NCI-H1694 treated with DMSO at 0.1 percent for 48 hours (cell line): ENCODE measurements around the gene NT5C1A.

ENCODE experiments used
- DNase-seq: peaks from one replicate; lab custom pipeline; 2025; lab: John Stamatoyannopoulos, UW

Gene NT5C1A

DNA sequence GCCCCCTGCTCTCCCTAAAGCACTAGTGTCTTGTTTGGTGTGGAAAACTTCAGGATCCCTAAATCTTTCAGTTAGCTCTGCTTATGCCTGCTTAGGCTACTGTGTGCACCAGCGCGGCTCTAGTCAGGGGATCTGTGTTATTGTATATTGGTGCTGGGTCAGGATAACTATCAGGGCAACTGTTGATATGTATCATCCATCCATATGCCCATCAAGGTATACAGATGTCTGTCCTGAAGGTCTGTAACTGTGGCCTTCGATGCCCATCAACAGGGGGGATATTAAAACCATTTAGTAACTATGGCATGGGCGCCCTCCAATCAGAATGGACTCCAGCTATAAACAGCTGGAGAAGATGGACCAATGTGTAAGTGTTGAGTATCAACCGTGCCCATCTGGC lies 12.4 kb downstream of the NT5C1A start:
- no peak for DNase-seq

DNA sequence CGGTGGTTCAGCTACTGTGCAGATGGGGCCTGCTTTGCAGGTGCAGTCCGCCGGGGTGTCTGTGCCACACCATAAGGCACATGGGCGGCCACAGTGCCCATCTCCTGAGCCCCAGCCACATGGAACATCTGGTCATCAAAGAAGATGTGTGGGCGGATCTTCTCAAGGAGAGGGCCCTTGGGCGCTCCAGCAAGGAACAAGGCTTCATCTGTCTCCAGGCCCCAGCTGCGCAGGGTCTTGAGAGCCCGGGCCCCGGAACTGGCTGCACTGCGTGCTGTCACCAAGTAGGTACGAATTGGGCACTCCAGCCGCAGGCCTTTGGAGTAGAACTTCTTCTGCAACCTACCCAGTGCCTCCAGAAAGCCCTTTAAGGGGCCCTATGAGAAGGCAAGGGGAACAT lies 12.8 kb downstream of the NT5C1A start:
- no peak for DNase-seq

DNA sequence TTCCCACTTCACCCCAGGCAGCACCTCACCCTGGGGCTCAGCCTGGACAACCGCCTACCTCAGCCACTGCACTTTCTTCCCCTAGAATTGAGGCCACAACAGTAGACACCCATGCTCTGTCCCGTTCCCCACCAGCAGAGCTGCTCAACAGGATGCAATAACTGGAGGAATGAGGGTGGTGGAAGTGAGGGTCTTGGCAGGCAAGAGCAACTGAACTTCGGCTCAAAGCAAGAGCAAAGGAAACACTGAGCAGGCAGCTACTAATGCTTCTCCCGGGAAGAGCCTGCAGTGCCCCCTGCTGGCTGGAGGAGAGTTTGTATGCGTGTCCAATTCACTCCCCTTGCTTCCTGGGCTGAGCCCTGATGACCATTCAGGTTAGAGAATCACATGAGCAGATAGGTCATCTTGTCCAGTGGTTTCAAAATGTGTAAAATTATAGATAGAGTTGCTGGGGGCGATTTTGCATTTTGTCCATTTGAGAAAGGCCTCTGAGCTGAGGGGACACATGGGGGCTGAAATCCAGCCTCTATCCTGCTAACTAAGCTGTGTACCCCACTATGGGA lies 13.9 kb downstream of the NT5C1A start:
- peak; percentile 100 for DNase-seq

DNA sequence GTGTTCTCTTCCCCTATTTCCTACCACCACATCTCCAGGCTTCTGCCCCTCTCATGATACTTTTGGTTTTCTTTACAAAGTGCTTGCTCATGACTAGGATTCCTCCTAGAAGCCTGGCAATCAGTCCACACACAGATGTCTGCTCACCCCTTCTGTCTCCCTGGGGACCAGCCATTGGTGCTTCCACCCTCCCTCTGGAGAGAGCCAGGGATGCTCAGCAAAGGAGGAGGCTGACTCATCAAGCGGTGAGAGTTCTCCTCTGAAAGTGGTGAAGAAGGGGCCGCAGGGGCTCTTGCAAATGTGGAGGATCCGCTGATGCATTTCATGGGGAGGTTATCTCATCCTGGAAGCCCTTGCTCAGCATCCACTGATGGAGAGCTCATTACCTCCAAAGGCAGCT lies 14.5 kb downstream of the NT5C1A start:
- peak; percentile 91 for DNase-seq

DNA sequence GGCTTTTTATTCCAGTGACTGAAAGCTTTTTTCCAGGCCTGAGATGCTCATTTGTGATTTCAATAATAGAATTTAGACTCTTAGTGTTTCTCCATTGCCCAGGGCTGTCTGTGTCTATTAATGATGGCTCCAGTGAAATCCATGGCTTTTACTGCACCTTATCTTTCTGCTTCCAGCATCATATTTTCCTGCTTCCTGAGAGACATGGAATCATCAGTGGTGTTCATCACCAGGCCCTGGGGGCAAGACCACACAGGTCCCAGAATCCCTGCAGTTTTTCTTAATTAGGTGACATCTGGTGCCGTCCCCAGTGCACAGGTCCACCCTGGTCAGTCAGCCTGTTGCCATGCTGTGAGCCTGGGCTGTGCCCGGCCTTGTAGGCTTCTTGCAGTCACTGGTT lies 15.5 kb downstream of the NT5C1A start:
- peak; percentile 92 for DNase-seq

DNA sequence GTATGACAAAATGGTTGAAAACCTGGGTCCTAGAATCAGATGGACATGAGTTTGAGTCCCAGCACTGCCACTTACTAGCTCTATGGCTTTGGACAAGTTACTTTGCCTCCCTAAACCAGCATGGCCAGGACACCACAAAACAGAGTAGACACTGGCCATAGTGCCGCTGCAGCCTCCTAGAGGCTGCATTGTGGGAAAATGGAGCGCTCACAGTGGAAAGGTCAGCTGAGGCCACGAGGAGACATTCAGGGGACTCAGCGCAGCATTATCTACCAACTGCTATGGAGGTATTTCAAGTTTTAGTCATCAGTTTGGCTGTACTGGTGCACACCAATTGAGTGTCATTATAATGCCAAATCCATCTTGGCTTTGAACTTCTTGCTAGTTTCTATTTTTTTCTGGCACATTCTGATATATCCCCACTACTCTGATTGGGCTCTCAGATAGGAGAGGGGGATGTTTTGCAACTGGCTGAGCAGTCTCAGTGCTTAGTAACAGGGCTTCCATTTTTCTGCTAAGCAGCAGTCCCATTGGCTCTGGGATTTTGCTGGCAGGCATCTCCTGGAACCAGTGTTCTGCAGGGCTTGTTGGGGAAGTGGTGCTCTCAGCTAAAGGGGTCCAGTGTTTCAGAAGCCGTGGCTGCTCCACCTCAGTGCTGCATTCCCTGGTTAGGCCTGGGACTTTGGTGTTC lies 16.2 kb downstream of the NT5C1A start:
- DNase-seq, result no peak

DNA sequence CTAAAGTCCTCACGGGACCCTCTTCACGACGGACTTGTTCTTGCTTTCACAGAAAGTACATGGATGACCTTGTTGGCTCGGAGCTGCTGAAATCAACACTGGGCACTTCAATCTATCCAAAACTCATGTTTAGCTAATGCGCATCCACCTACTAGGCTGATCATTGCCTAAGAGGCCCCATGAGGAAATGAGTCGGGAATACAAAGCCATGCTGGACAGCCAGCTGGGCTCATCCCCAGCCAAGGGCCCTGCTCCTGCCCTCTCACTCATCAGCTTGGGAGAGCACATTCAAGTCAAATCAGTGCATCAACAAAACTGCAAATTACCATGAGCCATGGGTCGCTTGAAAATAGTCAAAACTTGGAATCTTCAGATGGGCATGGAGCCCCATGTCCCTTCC lies 17.6 kb downstream of the NT5C1A start:
- DNase-seq, result no peak

DNA sequence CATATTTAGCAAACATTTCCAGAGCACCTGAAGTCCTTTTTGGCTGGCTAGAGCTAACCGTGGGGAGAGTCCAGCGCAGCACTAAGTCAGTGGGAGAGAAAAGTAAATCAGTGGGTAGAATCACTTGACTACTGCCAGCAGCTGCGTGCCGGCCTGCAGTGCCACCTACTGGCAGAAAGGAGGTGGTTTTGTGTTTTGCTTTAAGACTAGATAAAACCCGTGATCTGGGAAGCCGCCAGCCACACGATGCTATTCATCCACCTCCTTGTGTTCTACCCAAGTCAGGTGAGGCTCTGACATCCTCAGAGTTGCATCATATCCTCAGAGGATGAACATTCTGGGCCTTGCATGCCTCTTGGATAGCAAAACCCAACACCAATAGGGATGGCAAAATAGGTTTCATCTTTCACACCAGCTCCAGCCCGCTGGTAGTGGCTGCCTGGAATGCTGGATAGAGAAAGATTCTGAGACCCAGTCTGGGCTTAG lies 18.3 kb downstream of the NT5C1A start:
- DNase-seq, result peak; percentile 100

DNA sequence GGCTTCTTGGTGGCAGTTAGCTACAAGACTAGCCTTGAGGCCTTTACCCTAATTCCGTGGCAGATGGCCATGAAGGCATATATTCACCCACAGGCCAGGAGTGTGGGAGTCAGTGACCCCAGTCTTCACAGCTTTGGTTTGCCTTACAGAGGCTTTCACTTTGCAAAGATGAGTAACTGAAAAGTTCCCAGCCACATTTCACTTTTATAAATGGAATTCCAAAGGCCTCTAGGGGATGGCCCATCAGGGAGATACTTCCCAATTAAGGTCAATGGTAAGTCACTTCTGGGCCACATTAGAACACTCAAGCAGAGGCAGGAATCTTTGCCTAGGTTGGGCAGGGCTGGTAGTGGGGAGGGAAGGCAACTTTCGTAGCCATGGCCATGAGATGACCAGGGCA lies 19.4 kb downstream of the NT5C1A start:
- no peak for DNase-seq

DNA sequence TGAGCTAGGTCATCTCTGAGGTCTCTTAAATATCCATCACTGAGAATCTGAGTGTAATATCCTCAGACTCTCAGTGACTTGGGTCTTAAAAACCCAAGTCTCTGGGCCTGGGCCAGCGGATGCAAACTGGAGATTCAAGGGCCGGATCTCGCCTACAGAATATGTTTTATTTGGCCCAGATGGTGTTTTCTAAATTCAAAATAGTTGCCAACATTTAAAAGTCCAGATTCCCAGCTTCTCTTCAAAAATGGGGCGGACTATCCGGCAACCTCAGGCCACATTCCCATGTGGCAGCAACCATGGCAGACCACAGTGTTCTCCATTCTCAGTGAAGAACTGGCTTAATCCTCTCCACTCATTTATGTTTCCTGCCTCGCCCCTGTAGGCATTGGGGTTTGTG lies 19.8 kb downstream of the NT5C1A start:
- DNase-seq, result no peak

DNA sequence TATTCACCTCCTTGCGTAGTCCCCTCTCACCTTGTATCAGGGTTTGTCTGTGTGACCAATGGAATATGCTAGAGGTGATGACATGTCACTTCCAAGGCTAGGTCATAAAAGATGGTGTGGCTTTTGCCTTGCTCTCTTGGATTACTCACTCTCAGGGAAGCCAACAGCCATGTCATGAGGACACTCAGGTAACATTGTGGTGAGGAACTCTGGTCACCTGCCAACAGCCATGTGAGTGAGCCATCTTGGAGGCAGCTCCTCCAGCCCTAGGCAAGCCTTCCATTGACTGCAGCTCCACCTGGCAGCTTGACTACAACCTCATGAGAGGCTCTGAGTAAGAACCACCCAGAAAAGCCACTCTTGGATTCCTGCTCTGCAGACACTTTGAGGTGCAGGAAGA lies 21.5 kb downstream of the NT5C1A start:
- DNase-seq, result no peak

DNA sequence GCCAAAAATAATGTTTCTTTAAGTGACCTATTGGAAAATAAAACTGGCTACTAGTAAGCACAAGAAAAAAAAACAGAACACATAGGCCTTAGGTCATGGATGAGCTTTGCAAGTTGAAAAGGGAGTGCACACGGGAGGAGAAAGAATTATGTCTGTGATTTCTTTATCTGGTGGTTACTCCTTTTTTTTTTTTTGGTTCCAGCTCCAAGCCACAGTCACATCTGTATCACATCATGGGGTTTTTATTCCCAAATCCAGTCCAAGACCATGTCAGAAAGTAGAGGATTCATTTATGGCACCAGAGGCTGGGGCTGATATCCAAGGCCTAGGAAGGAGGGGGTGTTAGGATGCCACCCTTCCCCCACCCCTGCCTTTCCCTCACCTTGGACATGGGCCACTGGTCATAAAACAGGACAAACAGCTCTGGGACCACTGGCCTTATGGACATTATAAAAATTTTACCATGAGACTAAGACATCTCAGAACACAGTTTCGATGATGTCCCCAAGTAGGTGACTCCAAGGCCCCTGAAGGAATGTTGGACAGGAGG lies 22.2 kb downstream of the NT5C1A start:
- no peak for DNase-seq

DNA sequence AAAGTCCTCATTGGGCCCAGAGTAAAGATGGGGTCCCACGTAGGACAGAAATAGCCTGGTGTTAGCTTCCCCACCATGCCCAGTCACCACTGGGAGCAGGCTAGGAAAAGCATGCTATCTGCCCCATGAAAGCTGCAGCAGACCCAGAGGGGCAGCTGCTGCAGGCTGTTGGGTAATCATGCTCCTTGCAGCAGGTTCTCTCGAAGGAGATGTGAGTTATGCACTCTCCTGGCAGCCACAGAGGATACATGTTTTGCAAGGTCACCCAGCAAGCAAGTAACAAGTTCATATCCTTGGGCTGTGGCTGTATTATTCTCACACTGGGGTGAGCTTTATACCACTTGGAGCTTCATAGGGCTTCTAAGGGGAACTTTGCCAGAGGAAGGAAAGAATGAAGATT lies 23.4 kb downstream of the NT5C1A start:
- no peak for DNase-seq

DNA sequence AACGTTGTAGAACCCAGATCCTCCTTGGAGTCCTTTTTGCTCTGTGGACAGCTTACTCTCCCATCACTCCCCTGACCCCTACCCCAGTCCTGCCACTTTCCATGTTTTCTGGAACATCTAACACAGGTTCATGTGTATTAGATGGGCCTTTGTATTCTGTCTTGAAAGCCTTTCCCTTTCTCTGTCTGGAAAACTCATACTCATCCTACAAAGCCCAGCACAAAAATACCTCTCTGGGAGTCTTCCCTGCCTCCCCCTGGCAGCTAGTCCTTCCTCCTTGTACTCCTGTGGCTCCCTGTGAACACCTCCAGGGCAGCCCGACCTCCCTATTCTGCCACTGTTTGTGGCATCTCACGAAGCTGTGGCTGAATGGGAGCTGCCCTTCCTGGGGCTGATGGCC lies 24.7 kb downstream of the NT5C1A start:
- DNase-seq, result no peak

DNA sequence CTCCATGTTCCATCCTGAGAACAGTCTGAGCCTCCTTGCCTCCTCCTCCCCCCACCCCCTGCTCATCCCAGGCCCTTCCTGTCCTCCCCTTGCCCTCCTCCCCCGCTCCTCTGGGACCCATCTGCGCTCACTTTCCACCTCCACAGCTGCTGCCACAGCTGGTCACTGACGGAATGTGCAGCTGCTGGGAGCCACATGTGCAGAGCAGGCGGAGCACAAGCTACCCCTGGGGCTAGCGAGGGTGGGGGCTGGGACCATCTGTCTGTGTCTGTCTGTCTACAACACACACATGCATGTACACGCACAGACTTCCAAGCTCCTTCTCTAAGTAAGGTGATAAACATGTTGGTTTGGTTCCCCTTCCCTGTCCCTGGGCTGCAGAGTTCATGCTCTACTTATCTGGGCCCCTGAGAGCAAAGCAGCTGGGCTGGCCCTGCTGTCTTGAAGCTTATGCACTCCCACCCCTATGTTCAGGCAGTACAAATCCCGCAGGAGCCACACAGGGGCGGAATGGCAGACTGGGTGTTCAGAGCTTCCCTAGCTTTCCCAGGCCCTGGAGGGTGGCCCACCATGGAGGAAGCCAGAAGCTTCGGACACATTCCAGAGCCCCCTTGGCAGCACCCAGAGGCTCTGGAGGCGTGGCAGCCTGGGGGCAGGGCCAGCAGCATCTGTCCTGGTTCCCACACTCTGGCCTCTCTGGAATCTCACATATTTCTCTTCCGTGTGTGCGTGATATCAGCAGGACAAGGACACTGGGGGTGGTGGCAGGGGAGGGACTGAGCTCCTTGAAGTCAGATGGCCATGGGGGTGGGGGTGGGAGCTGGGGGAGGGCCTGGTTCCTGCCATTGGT lies 25.4 kb downstream of the NT5C1A start:
- peak; percentile 100 for DNase-seq

DNA sequence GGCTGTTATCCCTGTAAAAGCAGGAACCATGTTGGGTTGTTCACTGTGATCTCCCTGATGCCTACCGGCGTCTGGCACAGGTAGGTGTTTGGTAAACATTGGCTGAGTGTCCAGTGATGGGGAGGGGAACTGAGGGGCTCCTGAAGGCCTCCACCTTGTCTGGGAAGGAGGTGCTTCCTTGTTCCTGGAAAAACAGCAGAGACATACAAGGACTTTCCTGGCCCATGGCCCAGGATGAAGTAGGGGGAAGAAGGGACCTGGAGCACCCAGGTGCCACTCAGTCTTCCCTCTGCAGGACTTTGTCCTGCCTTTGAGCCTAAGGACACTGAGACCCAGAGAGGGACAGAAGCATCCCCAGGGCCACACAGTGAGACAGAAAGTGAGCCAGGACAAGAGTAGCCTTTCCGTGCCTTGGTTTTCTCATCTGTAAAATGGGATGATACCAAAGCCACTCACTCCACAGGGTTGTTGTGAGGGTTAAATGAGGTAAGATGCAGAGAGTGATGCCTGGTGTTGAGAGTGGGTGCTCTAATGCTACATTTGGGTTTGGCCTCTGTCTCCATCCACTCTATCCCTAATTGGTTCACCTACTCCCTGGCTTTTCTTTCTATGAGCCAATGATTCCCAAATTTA lies 26.4 kb downstream of the NT5C1A start:
- no peak for DNase-seq

DNA sequence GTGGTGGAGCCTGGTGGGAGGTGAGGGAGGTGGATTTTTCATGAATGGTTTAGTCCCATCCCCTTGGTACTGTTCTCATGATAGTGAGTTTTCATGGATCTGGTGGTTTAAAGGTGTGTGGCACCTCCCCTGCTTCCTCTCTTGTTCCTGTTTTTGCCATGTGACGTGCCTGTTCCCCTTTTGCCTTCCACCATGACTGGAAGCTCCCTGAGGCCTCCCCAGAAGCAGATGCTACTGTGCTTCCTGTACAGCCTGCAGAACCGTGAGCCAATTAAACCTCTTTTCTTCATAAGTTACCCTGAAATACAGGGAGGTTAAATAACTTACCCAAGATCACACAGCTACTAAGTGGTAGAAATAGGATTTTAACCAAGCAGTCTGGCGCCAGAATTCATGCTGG lies 28.2 kb downstream of the NT5C1A start:
- no peak for DNase-seq

DNA sequence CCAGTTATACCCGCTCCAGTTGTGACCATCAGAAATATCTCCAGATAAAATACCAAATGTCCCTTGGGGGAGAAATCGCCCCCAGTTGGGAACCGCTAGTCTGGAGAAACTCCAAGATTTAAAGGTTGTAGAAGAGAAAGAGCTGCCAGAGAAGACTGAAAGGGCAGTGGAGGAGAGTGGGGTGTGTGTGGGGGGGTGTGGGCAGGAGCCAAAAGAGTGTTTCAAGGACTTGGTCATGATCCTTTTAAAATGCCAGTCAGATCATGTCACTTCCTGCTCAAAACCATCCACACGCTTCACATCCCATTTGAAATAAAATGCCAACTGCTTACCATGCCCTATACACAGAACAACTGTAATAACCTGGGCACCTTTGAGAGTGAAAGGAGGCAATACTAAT lies 29.1 kb downstream of the NT5C1A start:
- DNase-seq, result no peak

DNA sequence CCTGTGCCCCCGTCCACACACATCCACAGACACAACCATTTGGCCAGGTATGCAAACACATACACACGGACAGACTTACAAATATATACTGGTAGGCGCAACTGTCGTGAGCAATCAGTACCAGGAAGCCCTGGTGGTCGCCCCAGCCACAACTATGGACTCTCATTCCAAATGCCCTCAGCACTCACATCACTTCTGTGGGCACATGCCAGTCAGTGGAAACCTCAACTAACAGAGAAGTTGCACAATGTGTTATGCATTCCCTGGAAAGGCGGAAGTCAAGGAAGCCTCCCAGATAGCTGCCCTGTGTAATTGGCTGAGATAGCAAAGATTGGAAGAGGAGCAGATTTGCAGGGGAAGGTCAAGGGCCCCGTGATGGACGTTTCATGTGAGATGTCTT lies 31.0 kb downstream of the NT5C1A start:
- DNase-seq, result no peak

DNA sequence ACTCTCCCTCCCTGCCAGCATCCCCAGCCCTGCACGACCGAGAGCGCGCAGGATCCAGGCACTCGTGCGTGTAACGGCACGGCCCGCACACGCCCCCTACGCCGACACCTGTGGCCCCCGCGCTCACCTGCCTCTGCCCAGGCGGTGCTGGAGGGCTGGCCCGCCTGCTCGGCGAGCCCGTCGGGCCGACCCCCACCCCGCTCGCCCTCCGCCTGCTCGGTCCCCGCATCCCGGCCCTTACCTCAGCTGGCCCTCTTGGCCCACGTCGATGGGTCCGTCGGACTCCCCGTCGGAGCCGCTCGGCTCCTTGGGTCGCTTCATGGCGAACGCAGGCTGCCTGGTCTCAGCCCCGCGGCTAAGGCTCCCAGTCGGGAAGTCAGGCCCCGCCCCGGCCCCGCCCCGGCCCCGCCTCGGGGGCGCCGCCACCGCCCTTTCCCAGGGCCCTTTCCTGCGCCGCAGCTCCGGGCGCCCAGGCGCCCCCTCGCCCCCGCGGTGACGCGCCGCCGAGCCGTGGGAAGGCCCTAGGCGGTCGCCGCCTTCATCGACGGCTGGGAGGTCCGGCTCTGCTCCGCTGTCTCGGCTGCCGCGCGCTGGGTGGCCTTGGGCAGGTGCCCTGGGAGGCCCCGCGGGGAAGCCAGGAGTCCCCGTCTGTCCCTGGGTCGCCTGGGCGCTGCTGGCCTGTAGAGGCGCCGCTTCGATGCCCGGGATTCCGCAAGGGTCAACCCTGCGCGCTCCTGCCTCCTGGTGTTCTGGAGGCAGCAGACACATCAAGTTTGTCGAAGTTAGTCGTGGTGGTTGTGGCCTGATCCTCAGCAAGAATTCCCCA lies 32.4 kb downstream of the NT5C1A start, which contains the start of gene HEYL:
TSS of gene HEYL (minus strand) at position 339 of the 826 bp plus-strand sequence. CDS start at position 321, 18 bp downstream.
- peak; percentile 100 for DNase-seq

DNA sequence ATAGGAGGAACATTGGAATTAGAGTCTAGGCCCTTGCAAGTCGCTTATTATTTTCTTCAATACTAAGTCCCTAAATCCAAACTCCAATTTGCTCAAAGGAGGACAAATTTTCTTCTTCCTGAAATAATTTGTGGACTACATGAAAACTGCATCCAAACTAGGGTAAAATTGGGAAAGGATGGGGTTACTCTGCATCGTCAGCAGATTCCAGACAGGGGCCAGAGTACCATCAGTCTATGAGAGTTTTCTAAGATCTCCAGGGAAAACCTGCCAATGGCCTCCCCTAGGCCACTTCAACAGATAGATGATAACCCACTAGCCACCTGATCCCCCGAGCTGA lies 33.0 kb downstream of the NT5C1A start:
- DNase-seq, result no peak
